GM19239 (cell line): ENCODE results near the gene GPBAR1.
A peak's percentile ranks its signal among the peaks of the same experiment; 100 is the strongest.
"Not testable (repeated sequence)": the region's sequence is repeated elsewhere in the genome, so short reads cannot be mapped to it uniquely, and the experiment has no call there.

ENCODE experiments used
- DNase-seq: peaks from one replicate; pipeline ENCODE4 v3.0.0; 2011; ENCODE audit warnings: low spot score; ENCODE audit not compliant: insufficient read length
- FAIRE-seq: peaks from 2 replicates; lab custom pipeline; 2011; peaks lifted over from hg19 to GRCh38; lab: Jason Lieb, UNC

Gene GPBAR1

DNA sequence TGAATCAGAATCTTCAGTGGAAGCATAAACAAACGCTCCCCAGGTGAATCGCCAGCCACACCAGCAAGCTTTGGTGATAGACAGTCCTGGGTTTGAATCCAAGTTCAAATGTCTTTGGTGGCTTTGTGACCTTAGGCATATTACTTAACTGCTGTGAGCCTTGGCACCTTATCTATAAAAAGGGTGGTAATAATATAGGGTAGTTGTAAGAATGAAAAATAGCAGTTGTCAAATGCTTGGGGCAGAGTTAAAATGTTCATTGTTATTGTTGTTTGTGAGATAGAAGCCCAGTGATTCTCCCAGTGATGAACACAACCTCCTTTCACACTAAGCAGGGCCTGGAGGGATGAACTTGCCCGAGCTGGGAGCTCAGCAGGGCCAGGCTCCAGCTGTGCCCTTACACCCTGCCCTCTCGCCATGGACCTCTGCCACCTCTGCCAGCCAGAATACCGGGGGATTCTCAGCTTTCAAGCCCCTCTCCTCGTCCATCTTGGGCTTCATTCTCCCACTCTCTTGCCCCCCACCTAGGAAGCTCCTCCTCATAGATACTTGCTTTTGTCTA lies 37.6 kb downstream of the GPBAR1 start:
- FAIRE-seq (no peak), DNase-seq (no peak)

DNA sequence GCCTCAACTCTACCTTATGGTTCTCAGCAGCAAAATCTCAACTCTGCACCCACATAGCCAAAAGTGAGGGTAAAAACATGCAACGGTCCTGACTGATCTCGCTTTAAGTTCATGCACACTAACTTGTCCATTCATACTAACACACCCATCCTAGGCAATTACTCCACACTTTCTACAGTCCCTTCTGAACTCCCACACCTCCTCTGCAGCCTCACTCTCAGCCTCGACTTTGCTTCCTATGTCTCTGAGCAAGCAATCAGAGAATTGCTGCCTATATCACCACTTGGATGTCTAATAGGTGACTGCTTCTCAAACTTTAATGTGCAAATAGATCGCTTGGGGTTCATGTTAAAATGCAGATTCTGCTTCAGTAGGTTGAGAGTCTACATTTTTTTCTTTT lies 39.3 kb downstream of the GPBAR1 start:
- FAIRE-seq = no peak
- no peak for DNase-seq

DNA sequence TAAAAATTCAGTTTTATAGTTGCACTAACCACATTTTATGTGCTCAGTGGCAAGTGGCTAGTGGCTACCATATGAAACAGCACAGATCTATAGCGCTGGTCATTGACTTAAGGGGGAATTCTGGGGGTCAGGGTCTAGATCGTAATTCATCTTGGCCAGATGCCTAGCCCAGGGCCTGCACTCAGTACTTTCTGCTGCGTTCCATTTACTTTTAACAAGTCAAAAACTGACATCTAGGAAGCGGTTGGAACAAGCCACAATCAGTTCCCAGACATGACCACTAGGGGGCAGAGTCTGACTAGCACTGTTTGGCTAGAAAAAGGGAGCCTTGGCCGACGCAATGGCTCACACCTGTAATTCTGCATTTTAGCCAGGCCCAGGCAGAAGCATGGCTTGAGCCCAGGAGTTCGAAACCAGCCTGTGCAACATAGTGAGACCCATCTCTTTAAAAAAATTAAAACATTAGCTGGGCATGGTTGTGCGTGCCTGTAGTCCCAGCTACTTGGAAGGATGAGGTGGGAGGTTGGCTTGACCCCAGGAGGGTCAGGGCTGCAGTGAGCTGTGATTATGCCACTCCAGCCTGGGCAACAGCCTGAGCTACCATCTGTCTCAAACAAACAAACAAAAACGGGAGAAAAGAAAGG lies 40.5 kb downstream of the GPBAR1 start:
- peak; percentile 96 for FAIRE-seq

DNA sequence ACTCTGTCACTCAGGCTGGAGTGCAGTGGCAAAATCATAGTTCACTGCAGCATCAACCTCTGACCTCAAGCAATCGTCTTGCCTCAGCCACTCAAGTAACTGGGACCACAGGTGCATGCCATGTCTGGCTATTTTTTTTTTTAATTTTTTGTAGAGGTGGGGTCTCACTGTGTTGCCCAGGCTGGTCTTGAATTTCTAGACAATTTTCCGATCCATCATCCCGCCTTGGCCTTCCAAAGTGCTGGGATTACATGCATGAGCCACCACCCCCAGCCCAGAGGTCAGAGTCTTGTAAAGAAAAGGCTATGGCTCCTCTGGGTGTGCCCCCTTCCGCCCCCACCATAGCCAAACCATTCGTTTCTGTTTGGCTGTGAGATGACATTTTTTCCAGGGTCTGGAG lies 44.6 kb downstream of the GPBAR1 start:
- DNase-seq = no peak
- no peak for FAIRE-seq

More for the DNA sequence above, 40.5 kb downstream of the GPBAR1 start:
- DNase-seq = peak; percentile 64

DNA sequence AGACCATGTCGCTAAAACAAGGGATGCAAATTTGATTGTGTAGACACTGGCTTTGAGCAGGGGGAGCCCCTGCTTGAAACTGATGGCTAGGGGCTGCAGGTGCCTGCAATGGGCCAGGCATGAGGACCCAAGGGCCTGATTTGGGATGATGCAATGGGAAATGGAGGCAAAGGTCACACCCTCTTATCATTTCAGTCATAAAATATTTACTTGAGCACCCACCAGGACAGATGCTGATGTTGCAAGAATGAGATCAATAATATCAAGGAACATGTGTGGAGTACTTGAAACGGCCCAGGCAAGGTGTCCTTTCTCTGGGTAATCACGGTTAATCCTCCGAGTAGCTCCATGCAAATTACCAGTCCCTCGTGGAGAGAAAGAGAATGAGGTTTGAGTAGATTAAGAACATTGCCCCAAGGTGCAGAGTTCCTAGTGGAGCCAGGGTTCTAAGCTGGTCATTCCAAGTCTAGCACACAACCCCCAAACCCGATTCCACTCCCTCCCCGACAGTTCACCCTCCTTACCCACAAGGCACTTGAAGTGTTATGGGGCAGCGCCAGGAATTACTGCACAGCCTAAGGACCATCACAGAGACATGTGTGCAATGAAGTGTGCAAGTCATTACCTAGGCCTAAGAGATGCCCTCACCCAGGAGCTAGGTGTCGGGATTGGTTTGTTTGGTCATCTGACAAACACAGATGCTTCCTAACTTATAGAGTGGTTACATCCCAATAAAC lies 45.5 kb downstream of the GPBAR1 start:
- no peak for FAIRE-seq
- no peak for DNase-seq

DNA sequence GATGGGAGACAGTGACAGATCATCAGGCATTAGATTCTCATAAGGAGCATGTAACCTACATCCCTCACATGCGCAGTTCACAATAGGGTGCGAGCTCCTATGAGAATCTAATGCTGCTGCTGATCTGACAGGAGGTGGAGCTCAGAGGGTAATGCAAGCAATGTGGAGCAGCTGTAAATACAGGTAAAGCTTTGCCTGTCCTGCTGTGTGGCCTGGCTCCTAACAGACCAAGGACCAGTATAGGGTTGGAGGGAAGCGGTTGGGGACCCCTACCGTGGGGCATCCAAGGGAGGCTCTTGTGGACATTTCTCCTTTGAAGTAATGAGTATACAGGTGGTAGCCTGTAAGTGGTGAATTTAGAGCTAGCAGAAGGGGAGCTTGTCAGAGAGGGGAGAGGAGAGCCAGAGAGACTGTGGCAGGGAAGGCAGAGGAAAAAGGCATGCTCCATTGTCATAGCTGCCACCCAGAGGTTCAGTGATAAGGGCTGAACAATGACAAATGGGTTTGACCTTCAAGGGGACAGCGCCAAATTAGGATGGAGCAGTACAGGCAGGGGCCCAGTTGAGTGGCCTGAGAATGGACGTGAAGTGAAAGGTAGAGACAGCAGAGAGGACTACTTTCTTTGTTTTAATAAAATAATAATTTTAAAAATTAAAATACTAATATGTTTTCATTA lies 46.7 kb downstream of the GPBAR1 start:
- DNase-seq (no peak), FAIRE-seq (no peak)

DNA sequence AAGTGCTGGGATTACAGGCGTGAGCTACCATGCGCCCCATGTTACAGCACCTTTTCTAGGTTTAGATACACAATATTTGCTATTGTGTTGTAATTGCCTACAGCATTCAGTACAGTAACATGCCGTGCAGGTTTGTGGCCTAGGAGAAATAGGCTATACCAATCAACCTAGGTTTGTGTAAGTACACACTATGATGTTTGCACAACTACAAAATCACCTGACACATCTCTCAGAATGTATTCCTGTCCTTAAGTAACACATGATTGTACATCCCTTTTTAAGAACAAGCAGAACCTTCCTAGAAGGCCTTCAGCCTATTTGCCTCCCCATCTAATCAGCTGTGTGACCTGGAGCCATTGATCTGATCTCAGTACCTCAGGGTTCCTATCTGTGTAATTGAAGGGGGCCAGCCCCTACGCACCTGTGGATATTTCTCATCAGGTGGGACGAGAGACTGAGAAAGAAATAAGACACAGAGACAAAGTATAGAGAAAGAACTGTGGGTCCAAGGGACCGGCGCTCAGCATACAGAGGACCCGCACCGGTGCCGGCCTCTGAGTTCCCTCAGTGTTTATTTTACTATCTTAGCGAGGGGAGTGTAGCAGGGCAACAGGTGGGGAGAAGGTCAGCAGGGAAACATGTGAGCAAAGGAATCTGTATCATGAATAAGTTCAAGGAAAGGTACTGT lies 50.2 kb downstream of the GPBAR1 start:
- FAIRE-seq = no peak
- DNase-seq = no peak

DNA sequence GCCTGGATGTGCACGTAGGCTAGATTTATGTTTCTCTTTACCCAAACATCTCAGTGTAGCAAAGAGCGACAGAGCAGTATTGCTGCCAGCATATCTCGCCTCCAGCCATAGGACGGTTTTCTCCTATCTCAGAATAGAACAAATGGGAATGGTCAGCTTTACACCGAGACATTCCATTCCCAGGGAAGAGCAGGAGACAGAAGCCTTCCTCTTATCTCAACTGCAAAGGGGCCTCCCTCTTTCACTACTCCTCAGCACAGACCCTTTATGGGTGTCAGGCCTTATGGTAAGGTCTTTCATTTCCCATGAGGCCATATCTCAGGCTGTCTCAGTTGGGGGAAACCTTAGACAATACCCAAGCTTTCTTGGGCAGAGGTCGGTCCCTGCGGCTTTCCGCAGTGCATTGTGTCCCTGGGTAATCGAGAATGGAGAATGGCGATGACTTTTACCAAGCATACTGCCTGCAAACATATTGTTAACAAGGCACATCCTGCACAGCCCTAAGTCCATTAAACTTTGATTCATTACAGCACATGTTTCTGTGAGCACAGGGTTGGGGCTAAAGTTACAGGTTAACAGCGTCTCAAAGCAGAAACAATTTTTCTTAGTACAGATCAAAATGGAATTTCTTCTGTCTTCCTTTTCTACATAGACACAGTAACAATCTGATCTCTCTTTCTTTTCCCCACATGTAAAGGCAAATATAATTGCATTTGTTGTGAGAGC lies 50.9 kb downstream of the GPBAR1 start:
- not testable (repeated sequence) for FAIRE-seq, DNase-seq

DNA sequence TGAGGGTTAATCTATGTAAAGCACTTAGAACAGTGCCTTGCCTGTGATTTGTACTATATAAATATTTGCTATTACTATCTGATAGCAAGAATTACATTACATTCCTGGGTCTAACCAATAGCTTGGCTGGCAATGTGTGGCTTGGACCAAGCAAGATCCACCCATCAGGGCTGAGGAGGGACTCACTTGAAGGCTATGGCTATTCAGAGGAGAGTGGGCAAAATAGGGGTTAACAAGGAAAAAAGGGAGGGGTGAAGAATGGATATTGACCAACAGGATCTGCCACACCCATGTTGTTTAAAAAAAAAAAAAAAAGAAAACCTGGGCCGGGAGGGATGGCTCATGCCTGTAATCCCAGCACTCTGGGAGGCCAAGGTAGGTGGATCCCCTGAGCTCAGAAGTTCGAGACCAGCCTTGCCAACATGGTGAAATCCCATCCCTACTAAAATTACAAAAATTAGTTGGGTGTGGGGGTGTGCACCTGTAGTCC lies 51.5 kb downstream of the GPBAR1 start:
- DNase-seq = no peak
- FAIRE-seq = no peak

DNA sequence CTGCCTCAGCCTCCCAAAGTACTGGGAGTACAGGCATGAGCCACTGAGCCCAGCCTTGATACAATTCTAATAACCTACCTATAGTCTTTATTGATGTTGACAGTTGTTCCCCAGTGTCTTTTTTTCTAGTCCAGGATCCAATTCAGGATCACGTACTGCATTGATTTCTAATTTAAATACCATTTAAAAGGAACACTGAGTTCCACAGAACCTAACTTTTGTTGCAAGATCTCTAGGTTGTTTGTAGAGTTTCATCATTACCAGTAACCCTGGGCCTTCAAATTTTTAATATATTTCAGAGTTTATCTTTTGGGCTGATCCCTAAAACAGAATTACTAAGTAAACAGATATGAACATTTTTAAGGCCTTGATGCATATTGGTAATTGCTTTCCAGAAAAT lies 52.5 kb downstream of the GPBAR1 start:
- FAIRE-seq = no peak
- no peak for DNase-seq
